Measurements from ENCODE around the gene PNKP. TPM values are rescaled to one million over a fixed set of nuclear protein-coding genes. Genes with fewer than 3 reads are reported as not detected.

Gene PNKP
- polyA plus RNA-seq (2012; ENCODE audit: low read depth, missing spikeins), result 35.2 TPM

DNA sequence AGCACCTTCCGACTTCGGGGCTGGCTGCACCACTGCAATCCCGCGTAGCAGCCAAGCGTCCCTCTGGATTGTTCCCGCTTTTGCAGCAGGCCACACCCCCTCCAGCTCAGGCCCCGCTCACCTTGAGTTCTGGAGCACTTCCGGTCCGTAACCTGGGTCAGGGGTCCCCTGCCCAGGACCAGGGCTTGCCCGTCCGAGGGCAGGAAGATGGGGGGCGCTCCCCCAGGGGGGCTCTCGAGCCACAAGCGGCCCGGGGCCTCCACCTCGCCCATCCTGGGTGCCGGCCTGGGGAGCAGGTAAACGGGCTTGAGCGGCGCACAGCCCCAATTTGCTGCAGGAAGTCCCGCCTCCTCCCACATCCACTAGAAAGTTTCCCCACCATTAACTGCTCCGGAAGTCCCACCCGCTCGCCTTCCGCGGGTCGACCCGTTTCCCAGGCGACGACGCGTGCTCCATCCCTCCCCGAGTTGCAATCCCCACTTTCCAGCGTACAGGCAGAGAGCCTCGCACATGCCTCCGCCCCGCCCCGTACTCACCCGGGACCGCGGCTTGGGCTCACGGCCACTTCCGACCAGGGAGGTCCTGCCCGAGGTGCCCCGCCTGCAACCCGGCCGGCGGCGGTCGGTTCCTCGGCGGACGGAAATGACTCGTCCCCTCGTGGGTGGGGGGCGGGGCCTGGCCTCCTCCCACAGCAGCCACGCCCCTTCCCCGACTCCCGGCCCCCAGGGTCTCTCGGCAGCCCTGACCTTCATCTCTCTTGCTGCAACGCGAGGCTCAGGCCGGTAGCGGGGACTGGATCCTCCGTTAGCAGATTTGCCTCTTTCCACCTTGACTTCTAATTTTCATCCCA is at the start of gene PNKP:
Gene PNKP, minus strand, starts transcription at position 644 of the 850 bp plus-strand sequence. Its CDS starts 372 bp downstream, at position 272.
- FAIRE-seq (peak; percentile 95), DNase-seq (ENCODE audit: insufficient read length, low spot score) (peak; percentile 95)
- TF ChIP-seq SPI1 (IDR thresholded peaks at IDR 0.05; ENCODE audit: low read depth, low read length), result 0 out of 2 replicates have a peak, but pooled peaks have one; percentile 13
- peak; percentile 81 for TF ChIP-seq POLR2A (IDR thresholded peaks at IDR 0.05; ENCODE audit: low read depth, low read length)
- no peak; the same call in 1 of the 2 replicates for TF ChIP-seq POU2F2 (IDR thresholded peaks at IDR 0.05; ENCODE audit: low read depth, low read length)
- no peak for TF ChIP-seq PAX5 (IDR thresholded peaks at IDR 0.05; ENCODE audit: insufficient read depth, low read length, severe bottlenecking)
- no peak for TF ChIP-seq TAF1 (IDR thresholded peaks at IDR 0.05; ENCODE audit: low read depth, low read length)
- peak; percentile 82 for TF ChIP-seq POLR2AphosphoS5 (IDR thresholded peaks at IDR 0.05; ENCODE audit: low read depth, low read length)

DNA sequence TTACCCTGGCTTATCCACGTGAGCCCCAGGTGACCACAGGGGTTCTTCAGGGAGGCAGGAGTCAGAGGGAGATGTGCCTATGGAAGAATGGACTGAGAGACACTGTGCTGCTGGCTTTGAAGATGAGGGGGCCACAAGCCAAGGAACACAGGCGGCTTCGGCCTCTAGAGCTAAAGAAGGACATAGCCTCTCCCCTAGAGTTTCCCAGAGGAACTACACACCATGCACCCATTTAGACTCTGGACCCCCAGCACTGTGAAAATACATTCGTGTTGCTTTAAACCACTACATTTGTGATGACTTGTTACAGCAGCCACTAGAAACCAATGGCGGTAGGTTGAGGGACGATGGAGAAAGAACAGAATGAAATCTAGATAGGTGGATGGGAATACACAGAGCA is 47.9 kb upstream of the PNKP start:
- TF ChIP-seq PAX5 (IDR thresholded peaks at IDR 0.05; ENCODE audit: insufficient read depth, low read length, severe bottlenecking), result no peak
- TF ChIP-seq POLR2AphosphoS5 (IDR thresholded peaks at IDR 0.05; ENCODE audit: low read depth, low read length), result no peak; the same call in 1 of the 2 replicates
- TF ChIP-seq TAF1 (IDR thresholded peaks at IDR 0.05; ENCODE audit: low read depth, low read length), result no peak
- no peak for TF ChIP-seq POLR2A (IDR thresholded peaks at IDR 0.05; ENCODE audit: low read depth, low read length)
- TF ChIP-seq SPI1 (IDR thresholded peaks at IDR 0.05; ENCODE audit: low read depth, low read length), result no peak
- no peak for TF ChIP-seq POU2F2 (IDR thresholded peaks at IDR 0.05; ENCODE audit: low read depth, low read length)
- FAIRE-seq, result no peak

DNA sequence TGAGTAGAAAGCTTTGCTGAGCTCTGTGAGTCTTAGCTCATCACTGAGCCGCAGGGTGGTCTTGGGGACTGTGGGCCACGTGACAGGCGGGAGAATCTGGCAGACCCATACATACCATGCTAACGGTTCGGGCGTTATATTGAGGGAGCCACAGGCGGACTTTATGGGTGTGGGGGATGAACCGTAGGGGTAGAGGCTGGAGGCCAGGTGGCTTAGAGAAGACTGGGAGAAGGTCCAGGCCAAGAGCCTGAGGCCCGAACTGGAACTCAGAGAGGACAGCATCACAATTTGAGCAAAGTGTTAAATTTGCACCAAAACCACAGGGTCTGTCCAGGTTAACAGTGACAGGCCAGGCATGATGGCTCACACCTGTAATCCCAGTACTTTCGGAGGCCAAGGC is 46.3 kb upstream of the PNKP start:
- TF ChIP-seq POU2F2 (IDR thresholded peaks at IDR 0.05; ENCODE audit: low read depth, low read length) (no peak), SPI1 (IDR thresholded peaks at IDR 0.05; ENCODE audit: low read depth, low read length) (no peak), POLR2AphosphoS5 (IDR thresholded peaks at IDR 0.05; ENCODE audit: low read depth, low read length) (no peak), TAF1 (IDR thresholded peaks at IDR 0.05; ENCODE audit: low read depth, low read length) (no peak), PAX5 (IDR thresholded peaks at IDR 0.05; ENCODE audit: insufficient read depth, low read length, severe bottlenecking) (no peak)
- DNase-seq (ENCODE audit: insufficient read length, low spot score) (no peak), FAIRE-seq (no peak)

More for the DNA sequence above, 47.9 kb upstream of the PNKP start:
- no peak for DNase-seq (ENCODE audit: insufficient read length, low spot score)

DNA sequence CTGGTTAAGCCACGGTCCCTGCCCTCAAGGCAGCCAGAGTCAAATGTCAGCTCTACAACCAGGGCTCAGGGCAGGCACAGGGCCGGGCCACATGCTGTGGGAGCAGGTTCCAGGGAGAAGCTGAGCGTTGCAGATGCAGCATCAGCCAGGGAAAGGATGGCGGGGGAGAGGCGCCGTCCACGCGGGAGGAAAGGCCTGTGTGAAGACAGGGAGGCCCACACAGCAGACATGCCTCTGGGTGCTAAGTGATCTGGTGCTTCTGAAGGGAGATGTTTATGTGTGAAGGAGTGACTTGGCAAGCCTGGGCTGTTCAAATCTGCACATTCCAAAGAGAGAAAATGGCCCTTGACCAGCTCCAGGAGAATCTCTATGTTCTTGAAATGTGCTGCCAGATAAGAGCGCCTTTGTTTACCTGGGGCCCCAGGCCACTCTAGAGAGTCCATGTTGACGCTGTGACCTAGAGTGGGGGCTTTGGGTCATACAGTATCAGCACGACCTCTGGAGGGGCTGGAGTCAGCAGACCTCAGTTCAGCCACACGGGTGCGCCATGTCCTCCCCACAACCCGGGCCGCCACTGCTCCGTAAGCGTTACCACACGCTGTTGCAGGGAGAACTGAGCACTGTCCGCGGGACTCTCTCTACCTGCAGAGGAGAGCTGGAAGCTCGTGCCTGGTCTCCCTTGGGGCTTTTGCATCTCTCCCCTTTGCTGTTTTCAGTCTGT is 45.7 kb upstream of the PNKP start:
- no peak for DNase-seq (ENCODE audit: insufficient read length, low spot score)
- FAIRE-seq, result no peak
- TF ChIP-seq TAF1 (IDR thresholded peaks at IDR 0.05; ENCODE audit: low read depth, low read length) (no peak), PAX5 (IDR thresholded peaks at IDR 0.05; ENCODE audit: insufficient read depth, low read length, severe bottlenecking) (no peak), POLR2AphosphoS5 (IDR thresholded peaks at IDR 0.05; ENCODE audit: low read depth, low read length) (no peak), SPI1 (IDR thresholded peaks at IDR 0.05; ENCODE audit: low read depth, low read length) (no peak), POLR2A (IDR thresholded peaks at IDR 0.05; ENCODE audit: low read depth, low read length) (no peak), POU2F2 (IDR thresholded peaks at IDR 0.05; ENCODE audit: low read depth, low read length) (no peak)

DNA sequence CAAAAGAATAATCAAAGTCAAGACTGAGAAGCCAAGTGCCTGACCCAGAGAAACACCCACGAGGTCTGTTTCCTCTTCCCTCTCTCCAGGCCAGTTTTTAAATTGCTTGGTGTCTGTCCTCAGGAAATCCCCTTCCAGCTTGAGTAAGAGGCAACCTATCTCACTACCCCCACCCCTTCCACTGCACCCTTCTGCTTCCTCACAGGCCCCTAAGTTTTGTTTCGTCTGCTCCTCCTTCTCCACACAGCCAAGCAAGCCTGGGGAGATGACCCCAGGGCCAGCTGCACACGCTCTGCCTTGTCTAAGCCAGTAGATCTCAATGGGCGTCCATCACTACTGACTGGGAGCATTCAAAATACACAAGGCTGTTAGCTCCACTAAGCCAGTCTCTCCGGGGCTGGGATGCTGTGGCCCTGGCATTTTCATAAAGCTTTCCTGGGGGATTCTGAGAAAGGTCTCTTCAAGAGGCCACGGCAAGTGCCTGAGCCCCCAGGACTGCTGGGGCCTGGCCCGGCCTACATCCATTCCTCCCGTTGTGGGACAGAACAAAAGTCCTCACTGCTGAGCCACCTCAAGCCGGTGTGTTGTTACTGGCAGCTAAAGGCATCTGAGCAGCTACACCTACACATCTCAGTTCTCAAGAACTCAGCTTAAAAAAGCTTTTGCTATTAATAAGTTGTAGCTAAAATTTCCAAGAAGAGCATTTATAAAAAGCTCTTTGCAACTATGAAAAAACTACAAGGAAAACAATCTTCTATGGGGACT is 44.2 kb upstream of the PNKP start:
- peak; percentile 85 for FAIRE-seq
- TF ChIP-seq PAX5 (IDR thresholded peaks at IDR 0.05; ENCODE audit: insufficient read depth, low read length, severe bottlenecking), result no peak
- TF ChIP-seq POLR2A (IDR thresholded peaks at IDR 0.05; ENCODE audit: low read depth, low read length), result no peak
- TF ChIP-seq POU2F2 (IDR thresholded peaks at IDR 0.05; ENCODE audit: low read depth, low read length), result 0 out of 2 replicates have a peak, but pooled peaks have one; percentile 38
- 0 out of 2 replicates have a peak, but pooled peaks have one; percentile 28 for TF ChIP-seq POLR2AphosphoS5 (IDR thresholded peaks at IDR 0.05; ENCODE audit: low read depth, low read length)
- TF ChIP-seq TAF1 (IDR thresholded peaks at IDR 0.05; ENCODE audit: low read depth, low read length), result no peak
- peak; percentile 48 for TF ChIP-seq SPI1 (IDR thresholded peaks at IDR 0.05; ENCODE audit: low read depth, low read length)

DNA sequence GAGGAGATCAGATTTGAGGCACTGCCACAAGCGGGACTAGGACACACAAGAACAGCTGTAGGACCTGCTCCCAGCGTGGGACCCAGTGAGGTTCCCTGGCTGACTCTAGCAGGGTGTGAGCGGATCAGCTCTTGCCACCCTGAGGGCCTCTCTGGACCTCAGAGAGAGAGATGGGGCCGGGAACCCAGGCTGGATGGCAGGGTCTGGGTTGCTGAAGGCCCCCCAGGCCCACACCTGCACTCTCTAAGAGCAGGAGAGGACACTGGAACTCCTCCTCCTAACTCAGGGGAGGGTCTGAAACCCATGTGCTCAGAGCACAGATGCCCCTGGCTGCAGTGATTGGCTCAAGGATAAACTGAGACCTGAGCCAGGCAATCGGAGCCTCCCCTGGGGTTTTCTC is 42.8 kb upstream of the PNKP start:
- no peak for TF ChIP-seq SPI1 (IDR thresholded peaks at IDR 0.05; ENCODE audit: low read depth, low read length)
- no peak for TF ChIP-seq POU2F2 (IDR thresholded peaks at IDR 0.05; ENCODE audit: low read depth, low read length)
- TF ChIP-seq TAF1 (IDR thresholded peaks at IDR 0.05; ENCODE audit: low read depth, low read length), result no peak
- TF ChIP-seq PAX5 (IDR thresholded peaks at IDR 0.05; ENCODE audit: insufficient read depth, low read length, severe bottlenecking), result no peak
- no peak for TF ChIP-seq POLR2AphosphoS5 (IDR thresholded peaks at IDR 0.05; ENCODE audit: low read depth, low read length)
- DNase-seq (ENCODE audit: insufficient read length, low spot score) (no peak), FAIRE-seq (no peak)

More for the DNA sequence above, 44.2 kb upstream of the PNKP start:
- peak; percentile 66 for DNase-seq (ENCODE audit: insufficient read length, low spot score)

DNA sequence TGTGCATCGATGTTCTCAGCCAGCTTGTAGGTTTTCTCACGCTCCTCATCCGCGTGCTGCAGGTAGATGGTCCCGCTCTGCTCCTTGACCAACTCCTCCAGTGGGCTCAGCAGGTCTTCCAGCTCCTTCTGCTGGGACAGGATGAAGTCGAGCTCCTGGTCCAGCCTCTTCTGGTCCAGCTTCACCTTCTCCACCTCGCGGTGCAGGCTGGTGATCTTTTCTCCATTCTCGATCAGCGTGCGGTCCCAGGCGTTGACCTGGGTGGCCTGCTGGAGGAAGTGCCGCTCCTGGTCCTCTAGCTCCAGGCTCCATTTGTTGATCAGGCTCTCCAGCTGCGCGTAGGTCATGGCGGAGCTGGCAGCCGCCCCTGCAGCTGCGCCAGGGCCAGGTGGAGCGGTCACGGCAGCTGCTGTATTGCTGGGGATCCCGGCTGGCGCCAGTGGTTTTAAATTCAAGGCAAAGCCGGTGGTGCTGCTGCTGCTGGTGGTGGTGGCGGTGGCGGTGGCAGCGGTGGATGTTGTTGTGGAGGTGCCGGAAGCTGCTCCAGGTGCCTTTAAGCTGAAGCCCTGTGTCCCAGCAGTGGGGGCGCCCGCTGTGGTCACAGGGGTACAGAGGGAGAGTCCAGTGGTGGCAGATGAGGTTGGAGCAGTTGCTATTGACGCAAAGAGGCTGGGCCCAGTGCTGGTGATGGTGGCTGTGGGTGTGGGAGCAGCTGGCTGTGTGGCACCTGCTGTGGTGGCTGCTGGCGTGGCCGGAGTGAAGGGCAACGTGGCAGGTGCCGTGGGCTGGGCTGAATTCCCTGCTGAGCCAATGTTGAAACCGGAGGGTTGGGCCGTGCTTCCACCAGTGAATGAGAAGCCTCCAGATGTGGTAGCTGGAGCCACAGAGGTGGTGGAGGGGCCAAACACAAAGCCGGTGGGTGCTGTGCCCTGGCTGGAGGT is 41.4 kb upstream of the PNKP start:
- TF ChIP-seq POU2F2 (IDR thresholded peaks at IDR 0.05; ENCODE audit: low read depth, low read length) (no peak), POLR2AphosphoS5 (IDR thresholded peaks at IDR 0.05; ENCODE audit: low read depth, low read length) (no peak), POLR2A (IDR thresholded peaks at IDR 0.05; ENCODE audit: low read depth, low read length) (no peak), PAX5 (IDR thresholded peaks at IDR 0.05; ENCODE audit: insufficient read depth, low read length, severe bottlenecking) (no peak), SPI1 (IDR thresholded peaks at IDR 0.05; ENCODE audit: low read depth, low read length) (no peak), TAF1 (IDR thresholded peaks at IDR 0.05; ENCODE audit: low read depth, low read length) (no peak)
- FAIRE-seq (no peak), DNase-seq (ENCODE audit: insufficient read length, low spot score) (no peak)
